ENCODE results near the gene NEK11. TPM values are rescaled to one million over a fixed set of nuclear protein-coding genes. Genes with fewer than 3 reads are reported as not detected.

Gene NEK11
- polyA plus RNA-seq, 1 of the 3 experiments (the other 2 are of a cell fraction): 4.7 TPM

DNA sequence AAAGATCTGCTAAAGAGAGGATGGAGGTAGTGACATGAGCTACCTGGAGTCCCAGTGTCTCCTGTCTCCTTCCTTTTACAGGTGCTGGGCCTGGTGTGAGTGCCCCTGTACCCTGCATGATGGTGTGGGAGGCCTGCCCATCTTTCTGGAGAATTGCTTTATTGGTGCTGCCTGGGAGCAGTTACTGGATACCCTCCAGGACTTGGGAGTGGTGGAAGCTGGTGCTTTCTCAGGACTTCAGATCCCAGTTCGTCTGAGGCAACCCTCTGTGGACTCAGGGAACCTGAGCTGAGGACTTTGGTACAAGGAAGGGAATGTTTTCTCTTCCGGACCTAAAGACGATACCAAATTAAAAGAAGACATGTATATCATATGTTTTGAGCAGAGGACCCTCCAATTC is 336.6 kb downstream of the NEK11 start:
- DNase-seq: no peak
- TF ChIP-seq RAD21 (IDR thresholded peaks at IDR 0.05; ENCODE audit: low read length) (no peak), GABPA (IDR thresholded peaks at IDR 0.05; ENCODE audit: low read depth) (no peak), MAX (IDR thresholded peaks at IDR 0.05; ENCODE audit: low read depth) (no peak), USF2 (IDR thresholded peaks at IDR 0.05; ENCODE audit: borderline replicate concordance, low read depth, low read length) (no peak), CHD2 (IDR thresholded peaks at IDR 0.05; ENCODE audit: low read length, partially characterized antibody) (no peak), NRF1 (IDR thresholded peaks at IDR 0.05; ENCODE audit: low read depth, low read length) (no peak), RXRA (IDR thresholded peaks at IDR 0.05; ENCODE audit: borderline replicate concordance, low read depth) (no peak), CTCF (IDR thresholded peaks at IDR 0.05) (no peak), IRF3 (IDR thresholded peaks at IDR 0.05; ENCODE audit: low read depth, low read length) (no peak), FOSL2 (IDR thresholded peaks at IDR 0.05; ENCODE audit: borderline replicate concordance, low read depth) (no peak), EZH2phosphoT487 (IDR thresholded peaks at IDR 0.05; ENCODE audit: borderline replicate concordance, low read depth) (no peak), YY1 (IDR thresholded peaks at IDR 0.05; ENCODE audit: low read depth) (no peak), MEF2A (IDR thresholded peaks at IDR 0.05; ENCODE audit: borderline replicate concordance, low read depth) (no peak), JUND (IDR thresholded peaks at IDR 0.05) (no peak)
- TF ChIP-seq, protein P1, sequence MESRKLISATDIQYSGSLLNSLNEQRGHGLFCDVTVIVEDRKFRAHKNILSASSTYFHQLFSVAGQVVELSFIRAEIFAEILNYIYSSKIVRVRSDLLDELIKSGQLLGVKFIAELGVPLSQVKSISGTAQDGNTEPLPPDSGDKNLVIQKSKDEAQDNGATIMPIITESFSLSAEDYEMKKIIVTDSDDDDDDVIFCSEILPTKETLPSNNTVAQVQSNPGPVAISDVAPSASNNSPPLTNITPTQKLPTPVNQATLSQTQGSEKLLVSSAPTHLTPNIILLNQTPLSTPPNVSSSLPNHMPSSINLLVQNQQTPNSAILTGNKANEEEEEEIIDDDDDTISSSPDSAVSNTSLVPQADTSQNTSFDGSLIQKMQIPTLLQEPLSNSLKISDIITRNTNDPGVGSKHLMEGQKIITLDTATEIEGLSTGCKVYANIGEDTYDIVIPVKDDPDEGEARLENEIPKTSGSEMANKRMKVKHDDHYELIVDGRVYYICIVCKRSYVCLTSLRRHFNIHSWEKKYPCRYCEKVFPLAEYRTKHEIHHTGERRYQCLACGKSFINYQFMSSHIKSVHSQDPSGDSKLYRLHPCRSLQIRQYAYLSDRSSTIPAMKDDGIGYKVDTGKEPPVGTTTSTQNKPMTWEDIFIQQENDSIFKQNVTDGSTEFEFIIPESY (IDR thresholded peaks at IDR 0.05; ENCODE audit: borderline replicate concordance, low read depth): no peak
- H3K4me2 ChIP-seq: no peak overlapping the region
- no peaks in the 10 kb centered on the region for H3K79me2 ChIP-seq (ENCODE audit: insufficient read depth)
- H3K27me3 ChIP-seq (ENCODE audit: insufficient read depth): no peaks in the 10 kb centered on the region
- no peak overlapping the region for H3K27ac ChIP-seq (ENCODE audit: low read depth in 2 of 2, low read length in 1 of 2)
- H3K9ac ChIP-seq: no peak overlapping the region
- no peaks in the 10 kb centered on the region for H3K4me1 ChIP-seq (ENCODE audit: control insufficient read depth in 1 of 2, insufficient read depth in 2 of 2, low read depth in 1 of 2, low read length in 1 of 2)
- H3K4me3 ChIP-seq (ENCODE audit: low read depth in 2 of 2, low read length in 1 of 2): no peak overlapping the region
- H3K9me2 ChIP-seq: no peaks in the 10 kb centered on the region
- POLR2A ChIA-PET: interaction anchor here (1.4 kb wide), 1 partner anchor 10 kb away, joined by 3 read pairs; no protein-coding TSS in a partner anchor
- no peak overlapping the region for H2AFZ ChIP-seq (ENCODE audit: low read depth)
- no peaks in the 10 kb centered on the region for H3K36me3 ChIP-seq (replicated peaks in 1 of 2; ENCODE audit: control insufficient read depth in 1 of 2, insufficient read depth in 2 of 2, low read length in 1 of 2)
- no peaks in the 10 kb centered on the region for H4K20me1 ChIP-seq (ENCODE audit: insufficient read depth)
- H3F3A ChIP-seq (replicated peaks; ENCODE audit: insufficient read depth): no peaks in the 10 kb centered on the region
- WGBS (ENCODE audit: low lambda C conversion rate): 58% methylated on average over 3 of the region's 3 CpGs
- CTCF ChIA-PET: no interaction called here
- H3K9me3 ChIP-seq: no peaks in the 10 kb centered on the region

Data from SK-N-SH (cell line).